Activated T-cell treated with anti-CD3 and anti-CD28 coated beads, Interleukin-2, amount 50 U/mL, for 72 hours (primary cell): ENCODE data around the gene PCLO. TPM values are rescaled to one million over a fixed set of nuclear protein-coding genes. Genes with fewer than 3 reads are reported as not detected.

Source experiments
- ATAC-seq, 2 donors: fragments of 150-1000 bp; cut with Tn5 transposase; replicated peaks in 1 of 2; 2 replicates each; pipeline ENCODE4 v1.10.0; 2021; ENCODE audit warnings: moderate library complexity in 2 of 2, mild to moderate bottlenecking in 1 of 2
- DNase-seq, 2 donors: peaks; one replicate each; pipeline ENCODE4 v3.0.0; 2021 to 2022; ENCODE audit warnings: mixed read lengths in 1 of 2
- H3K27ac Mint-ChIP-seq: one replicate; pipeline ENCODE4 v1.8.0; 2022; ENCODE audit warnings: mild to moderate bottlenecking, moderate library complexity, mixed read lengths
- H3K27me3 Mint-ChIP-seq: one replicate; pipeline ENCODE4 v1.8.0; 2022; ENCODE audit warnings: low read depth, mixed read lengths
- H3K36me3 Mint-ChIP-seq, 2 donors: one replicate each; pipeline ENCODE4 v1.8.0; 2022; ENCODE audit warnings: mixed read lengths in 2 of 2, mild to moderate bottlenecking in 1 of 2; ENCODE audit not compliant: insufficient read depth in 2 of 2
- H3K4me1 Mint-ChIP-seq: one replicate; pipeline ENCODE4 v1.8.0; 2022; ENCODE audit warnings: low read depth, mixed read lengths
- H3K4me3 Mint-ChIP-seq, 2 donors: one replicate each; pipeline ENCODE4 v1.8.0; 2022; ENCODE audit warnings: mild to moderate bottlenecking in 2 of 2, mixed read lengths in 2 of 2, moderate library complexity in 2 of 2
- H3K9me3 Mint-ChIP-seq, 2 donors: one replicate each; pipeline ENCODE4 v1.8.0; 2022; ENCODE audit warnings: mixed read lengths in 2 of 2
- total RNA-seq, 2 donors: library from RNA; stranded (reverse); gene quantifications; one replicate each; pipeline ENCODE4 v1.2.3, GENCODE V29; 2022

PCLO gene
- total RNA-seq, 2 donors from 2014 or later = 0.02 to 0.22 TPM

DNA sequence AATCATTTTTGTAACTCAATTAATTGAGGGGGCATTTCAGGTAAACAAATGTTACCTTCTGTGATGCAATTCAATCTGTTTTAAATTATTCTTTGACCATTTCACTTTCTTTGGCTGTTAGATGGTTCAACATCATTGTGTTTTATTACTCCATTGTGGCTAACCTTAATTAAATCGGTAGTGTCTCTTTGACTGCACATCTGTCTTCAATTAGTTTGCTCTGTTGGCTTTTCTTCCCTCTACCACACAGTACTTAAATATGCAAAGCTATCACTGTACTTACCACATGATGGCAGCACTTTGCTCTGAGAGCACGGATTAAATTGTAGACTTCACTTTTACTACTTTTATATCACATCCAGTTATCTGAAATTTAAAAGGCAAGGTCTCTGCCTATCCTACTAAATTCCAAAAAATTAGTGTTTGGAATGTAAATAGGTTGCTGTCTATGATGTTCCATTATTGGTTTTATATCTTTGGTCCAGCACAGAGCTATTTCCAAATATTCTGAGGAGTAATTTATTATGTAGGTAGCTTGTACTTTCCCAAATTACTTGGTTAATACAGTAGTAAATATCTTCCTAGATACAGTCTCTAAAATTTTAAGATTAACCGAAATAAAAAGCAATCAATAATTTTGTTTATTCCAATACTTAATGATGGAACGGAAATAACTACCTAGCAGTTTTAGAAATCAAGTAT is 352.0 kb downstream of the PCLO start:
- DNase-seq (no peak), ATAC-seq (no peak)
- Mint-ChIP-seq H3K27ac (no peak overlapping the region), H3K36me3 (no peaks in the 10 kb centered on the region), H3K4me3 (no peak overlapping the region), H3K27me3 (no peaks in the 10 kb centered on the region), H3K9me3 (no peaks in the 10 kb centered on the region), H3K4me1 (no peaks in the 10 kb centered on the region)

DNA sequence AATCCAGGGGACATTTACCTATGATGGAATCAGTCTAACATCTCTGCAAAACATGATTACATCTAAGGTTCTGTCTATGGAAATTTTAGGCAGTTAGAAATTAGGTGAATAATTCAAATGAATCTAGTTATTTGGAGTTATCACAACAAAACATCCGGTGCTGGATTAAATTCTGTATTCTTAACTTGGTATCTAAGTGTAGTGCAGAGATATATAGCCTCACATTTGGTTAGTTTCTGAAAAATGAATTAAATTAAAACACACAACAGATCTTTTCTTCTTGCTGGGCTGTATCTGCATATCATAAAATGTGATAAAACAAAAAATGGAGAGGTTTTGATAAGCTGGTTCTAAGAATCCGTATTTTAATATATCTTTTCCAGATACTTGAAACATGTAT is 354.1 kb downstream of the PCLO start:
- Mint-ChIP-seq H3K4me3 (no peak overlapping the region), H3K27ac (no peak overlapping the region), H3K27me3 (no peaks in the 10 kb centered on the region), H3K36me3 (no peaks in the 10 kb centered on the region), H3K4me1 (no peaks in the 10 kb centered on the region), H3K9me3 (no peaks in the 10 kb centered on the region)
- DNase-seq = no peak
- no peak for ATAC-seq

DNA sequence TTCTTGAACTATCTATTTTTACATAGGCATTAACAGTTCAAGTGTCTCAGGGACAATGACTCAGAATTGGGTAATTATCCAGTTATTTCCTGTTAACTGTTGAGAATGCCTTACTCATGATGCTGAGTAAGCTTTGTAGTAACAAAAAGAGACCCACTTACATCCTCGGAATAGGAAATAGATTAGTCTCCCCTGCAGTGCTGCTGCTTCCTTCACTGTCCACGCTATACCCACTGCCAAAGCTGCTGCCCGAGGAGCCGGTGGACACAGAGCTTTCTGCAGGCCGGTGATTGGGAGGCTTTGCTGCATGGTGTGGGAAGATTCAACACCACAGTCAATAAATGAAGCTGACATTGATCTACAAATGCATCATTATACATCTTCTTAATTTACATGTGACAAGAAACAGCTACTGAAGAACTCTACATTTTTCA is 357.1 kb downstream of the PCLO start:
- DNase-seq = no peak
- Mint-ChIP-seq H3K27ac (no peak overlapping the region), H3K4me1 (no peaks in the 10 kb centered on the region), H3K27me3 (no peaks in the 10 kb centered on the region), H3K36me3 (no peaks in the 10 kb centered on the region), H3K9me3 (no peaks in the 10 kb centered on the region), H3K4me3 (no peak overlapping the region)
- no peak for ATAC-seq

DNA sequence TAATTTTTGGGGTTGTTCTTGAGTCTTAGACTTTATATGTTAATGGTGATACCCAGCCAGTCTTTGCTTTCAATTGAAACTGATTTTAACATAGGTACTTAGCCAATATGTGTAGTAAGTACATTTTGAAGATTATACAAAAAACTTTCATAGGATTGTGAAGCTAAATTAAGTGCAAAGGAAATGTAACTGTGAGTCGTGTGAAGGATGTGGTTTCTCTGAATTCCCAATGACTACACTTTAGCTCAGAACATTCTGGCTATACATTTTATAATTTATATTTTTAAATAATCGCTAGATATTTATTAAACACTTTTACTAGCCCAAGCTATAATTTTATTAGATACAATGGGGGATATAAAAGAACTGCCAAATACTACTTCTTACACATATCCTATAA is 359.3 kb downstream of the PCLO start:
- no peaks in the 10 kb centered on the region for H3K27me3 Mint-ChIP-seq
- no peak for DNase-seq
- H3K4me1 Mint-ChIP-seq = no peaks in the 10 kb centered on the region
- H3K27ac Mint-ChIP-seq = no peak overlapping the region
- no peak for ATAC-seq
- H3K36me3 Mint-ChIP-seq = no peaks in the 10 kb centered on the region
- H3K9me3 Mint-ChIP-seq = peaks cover 2% of the 10 kb centered on the region in 2 donors
- no peak overlapping the region for H3K4me3 Mint-ChIP-seq

DNA sequence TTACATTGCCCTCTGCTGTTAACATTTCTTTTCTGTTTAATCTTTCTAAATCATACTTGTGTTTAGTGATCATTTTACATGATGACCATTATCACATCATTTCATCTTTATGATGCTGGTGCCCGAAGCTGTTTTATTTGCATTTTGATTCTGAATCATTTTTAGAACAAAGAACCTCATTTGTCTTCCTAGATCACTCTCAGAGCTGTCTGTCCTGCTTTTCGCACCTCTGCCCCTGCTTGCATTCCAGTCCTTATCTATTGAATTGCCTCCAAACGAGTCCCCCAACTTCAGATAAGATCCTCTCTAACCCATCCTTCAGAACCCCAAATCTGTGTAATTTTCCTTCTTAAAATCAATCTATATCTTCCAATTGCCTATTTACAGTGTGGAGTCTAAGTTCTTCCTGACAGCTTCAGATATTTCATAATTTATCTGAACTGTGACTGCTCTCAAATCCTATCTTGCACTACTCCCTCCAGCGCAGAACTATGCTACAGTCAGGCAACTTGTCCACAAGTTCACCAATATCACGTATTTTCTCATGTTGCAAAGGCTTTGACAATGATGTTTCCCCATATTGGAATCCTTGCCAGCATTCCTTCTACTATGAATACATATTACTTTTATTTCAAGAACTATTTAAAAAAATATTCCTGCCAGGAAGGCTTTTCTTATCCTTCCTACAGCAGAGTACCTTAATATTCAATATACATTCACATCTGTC is 372.6 kb downstream of the PCLO start:
- Mint-ChIP-seq H3K27ac (no peak overlapping the region), H3K4me1 (no peaks in the 10 kb centered on the region), H3K4me3 (no peak overlapping the region), H3K9me3 (peaks cover 6 to 10% of the 10 kb centered on the region in 2 donors), H3K36me3 (no peaks in the 10 kb centered on the region), H3K27me3 (no peaks in the 10 kb centered on the region)
- ATAC-seq = no peak
- DNase-seq = no peak

DNA sequence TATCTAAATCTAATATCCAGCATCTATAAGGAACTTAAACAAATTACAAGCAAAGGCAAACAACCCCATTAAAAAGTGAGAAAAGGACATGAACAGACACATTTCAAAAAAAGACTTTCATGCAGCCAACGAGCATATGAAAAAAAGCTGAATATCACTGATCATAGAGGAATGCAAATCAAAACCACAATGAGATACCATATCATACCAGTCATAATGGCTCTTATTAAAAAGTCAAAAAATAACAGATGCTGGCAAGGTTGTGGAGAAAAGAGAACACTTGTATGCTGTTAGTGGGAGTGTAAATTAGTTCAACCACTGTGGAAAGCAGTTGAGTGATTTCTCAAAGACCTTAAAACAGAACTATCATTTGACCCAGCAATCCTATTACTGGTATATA is 384.7 kb downstream of the PCLO start:
- H3K4me1 Mint-ChIP-seq = no peaks in the 10 kb centered on the region
- H3K27me3 Mint-ChIP-seq = no peaks in the 10 kb centered on the region
- ATAC-seq (no peak), DNase-seq (no peak)
- H3K4me3 Mint-ChIP-seq = no peak overlapping the region
- H3K27ac Mint-ChIP-seq = no peak overlapping the region
- peaks cover 0 to 1% of the 10 kb centered on the region in 2 donors for H3K36me3 Mint-ChIP-seq
- H3K9me3 Mint-ChIP-seq = peaks cover 0 to 2% of the 10 kb centered on the region in 2 donors

DNA sequence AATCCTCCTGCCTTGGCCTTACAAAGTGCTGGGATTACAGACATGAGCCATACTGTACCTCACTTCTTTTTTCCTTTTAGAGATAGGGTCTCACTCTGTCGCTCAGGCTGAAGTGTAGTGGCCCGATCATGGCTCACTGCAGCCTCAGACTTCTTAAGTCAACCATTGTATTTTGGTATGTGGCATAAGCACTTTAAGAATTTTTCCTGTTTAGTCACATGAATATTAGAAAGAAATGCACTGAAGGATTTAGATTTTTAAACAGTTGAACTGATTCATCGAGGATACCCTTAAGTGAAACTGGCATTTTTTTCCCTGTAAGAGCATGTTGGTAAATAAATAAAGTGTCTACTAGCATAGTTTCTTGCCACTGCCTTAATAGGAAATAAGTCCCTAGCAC is 399.8 kb downstream of the PCLO start:
- no peaks in the 10 kb centered on the region for H3K27me3 Mint-ChIP-seq
- H3K9me3 Mint-ChIP-seq = peaks cover 0 to 7% of the 10 kb centered on the region in 2 donors
- H3K27ac Mint-ChIP-seq = no peak overlapping the region
- ATAC-seq (no peak), DNase-seq (no peak)
- H3K36me3 Mint-ChIP-seq = peaks cover 0 to 1% of the 10 kb centered on the region in 2 donors
- H3K4me3 Mint-ChIP-seq = no peak overlapping the region
- H3K4me1 Mint-ChIP-seq = no peaks in the 10 kb centered on the region

DNA sequence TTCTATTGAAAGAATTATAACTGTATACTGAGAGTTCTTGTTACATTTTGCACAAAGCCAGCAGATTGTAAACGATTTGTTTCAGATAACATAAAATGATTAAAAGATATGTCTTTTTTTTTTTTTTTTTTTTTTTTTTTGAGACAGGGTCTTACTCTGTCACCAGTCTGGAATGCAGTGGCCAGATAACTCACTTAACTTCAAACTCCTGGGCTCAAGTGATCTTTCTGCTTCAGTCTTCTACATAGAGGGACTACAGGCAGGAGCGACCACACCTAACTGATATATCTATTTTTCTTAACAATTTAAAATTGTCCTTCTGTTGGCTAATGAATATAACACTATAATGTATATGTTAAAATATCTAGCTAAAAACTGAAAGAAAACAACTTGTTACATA is 401.9 kb downstream of the PCLO start:
- Mint-ChIP-seq H3K36me3 (peaks cover 0 to 1% of the 10 kb centered on the region in 2 donors), H3K27ac (no peak overlapping the region), H3K9me3 (peaks cover 0 to 7% of the 10 kb centered on the region in 2 donors), H3K4me1 (no peaks in the 10 kb centered on the region), H3K27me3 (no peaks in the 10 kb centered on the region), H3K4me3 (no peak overlapping the region)
- ATAC-seq = no peak
- DNase-seq = no peak

DNA sequence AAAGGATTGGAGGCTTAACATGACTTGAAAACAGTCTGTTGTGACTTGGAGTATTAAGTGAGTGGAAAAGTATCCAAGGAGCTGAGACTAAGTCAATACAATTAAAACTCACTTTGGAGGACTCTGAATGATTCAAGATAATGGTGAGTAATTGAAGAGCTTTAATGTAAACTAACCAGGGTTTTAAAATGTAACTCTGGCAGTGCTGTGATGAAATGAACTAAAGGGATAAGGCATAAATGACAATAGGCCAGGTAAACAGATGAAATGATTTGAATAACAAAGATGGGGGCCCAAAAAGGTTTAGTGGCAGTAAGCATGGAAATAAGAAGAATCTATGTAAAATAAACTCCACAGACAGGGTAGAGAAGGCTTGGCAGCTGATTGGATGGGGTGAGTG is 402.6 kb downstream of the PCLO start:
- H3K9me3 Mint-ChIP-seq = peaks cover 0 to 7% of the 10 kb centered on the region in 2 donors
- H3K36me3 Mint-ChIP-seq = peaks cover 0 to 1% of the 10 kb centered on the region in 2 donors
- no peak overlapping the region for H3K4me3 Mint-ChIP-seq
- no peaks in the 10 kb centered on the region for H3K4me1 Mint-ChIP-seq
- no peak overlapping the region for H3K27ac Mint-ChIP-seq
- no peaks in the 10 kb centered on the region for H3K27me3 Mint-ChIP-seq
- ATAC-seq (no peak), DNase-seq (no peak)

DNA sequence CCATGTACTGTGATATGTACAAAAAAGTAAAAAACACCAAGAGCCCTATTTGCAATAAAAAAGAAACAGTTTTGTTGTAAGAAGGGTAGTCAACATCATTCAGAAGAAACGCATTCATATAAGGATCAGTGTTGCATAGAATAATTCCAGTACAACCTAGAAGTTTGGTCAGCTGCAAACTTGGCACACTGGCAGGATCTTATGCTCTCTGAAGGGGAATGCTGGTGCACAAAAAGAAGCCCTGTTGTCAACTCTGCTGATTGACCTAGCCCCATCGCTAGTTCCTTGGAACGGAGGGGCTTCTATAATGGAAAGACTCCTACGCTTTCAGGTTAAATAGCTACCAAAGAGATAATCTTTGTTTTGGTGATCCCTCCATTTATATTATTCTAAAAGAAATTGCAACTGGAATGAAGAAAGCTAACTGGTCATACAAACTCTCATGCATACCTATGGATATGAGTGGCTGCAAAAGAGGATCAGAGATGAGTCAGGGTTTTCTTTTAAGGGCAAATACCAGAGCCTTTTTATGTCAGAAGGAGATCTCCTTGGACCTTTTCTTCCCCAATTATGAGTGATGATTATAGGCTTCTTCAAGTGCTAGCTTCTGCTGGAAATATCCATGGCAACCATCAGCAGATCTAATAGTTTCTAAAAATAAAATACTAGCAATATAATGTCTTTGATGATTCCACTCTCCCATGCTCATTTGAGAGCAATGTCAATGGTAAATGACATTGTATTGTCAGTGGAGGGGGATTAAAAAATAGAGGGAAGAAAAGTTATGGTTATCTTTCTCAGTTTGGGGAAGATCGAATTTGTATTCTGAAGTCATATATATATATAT is 406.8 kb downstream of the PCLO start:
- no peaks in the 10 kb centered on the region for H3K27me3 Mint-ChIP-seq
- peaks cover 0 to 3% of the 10 kb centered on the region in 2 donors for H3K9me3 Mint-ChIP-seq
- ATAC-seq (no peak), DNase-seq (no peak)
- no peak overlapping the region for H3K27ac Mint-ChIP-seq
- H3K36me3 Mint-ChIP-seq = no peaks in the 10 kb centered on the region
- H3K4me3 Mint-ChIP-seq = no peak overlapping the region
- H3K4me1 Mint-ChIP-seq = no peaks in the 10 kb centered on the region

DNA sequence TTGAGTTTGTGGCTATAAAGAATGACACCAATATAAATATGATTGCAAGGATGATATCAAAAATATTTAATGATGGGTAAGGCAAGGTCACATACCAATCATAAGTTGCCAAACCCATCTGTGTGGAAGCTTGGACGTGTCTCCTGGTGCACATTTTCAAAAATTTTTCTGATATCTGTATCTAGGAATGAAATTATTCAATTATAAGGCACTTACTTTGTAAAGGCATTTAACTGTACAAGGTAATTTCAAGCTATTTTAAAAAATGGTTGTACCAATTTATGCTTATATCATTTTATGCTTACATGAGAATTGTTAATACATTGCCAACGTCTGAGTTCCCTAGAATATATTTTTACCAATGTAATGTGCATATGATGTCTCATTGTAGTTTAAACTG is 412.7 kb downstream of the PCLO start:
- DNase-seq (no peak), ATAC-seq (no peak)
- H3K4me1 Mint-ChIP-seq = no peaks in the 10 kb centered on the region
- H3K36me3 Mint-ChIP-seq = no peaks in the 10 kb centered on the region
- H3K4me3 Mint-ChIP-seq = no peak overlapping the region
- no peak overlapping the region for H3K27ac Mint-ChIP-seq
- no peaks in the 10 kb centered on the region for H3K9me3 Mint-ChIP-seq
- no peaks in the 10 kb centered on the region for H3K27me3 Mint-ChIP-seq

DNA sequence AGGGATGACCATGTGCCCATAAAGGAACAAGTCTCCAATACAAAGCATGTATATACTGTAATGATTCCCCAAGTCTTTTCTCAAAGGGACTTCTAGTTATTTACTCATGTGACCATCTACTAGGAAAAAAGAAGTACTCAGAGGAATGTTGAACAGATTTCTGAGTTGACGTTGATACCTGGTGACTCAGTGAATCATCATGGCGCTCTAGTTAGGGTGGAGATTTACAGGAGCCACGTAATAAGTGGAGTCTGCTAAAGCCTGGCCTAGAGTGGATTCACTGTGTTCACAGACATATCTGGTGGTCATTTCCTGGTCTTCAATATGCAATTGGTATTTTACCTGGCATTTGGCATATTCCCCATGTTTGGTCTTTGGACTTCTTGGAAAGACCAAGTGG is 416.9 kb downstream of the PCLO start:
- Mint-ChIP-seq H3K4me1 (no peaks in the 10 kb centered on the region), H3K36me3 (no peaks in the 10 kb centered on the region), H3K27me3 (no peaks in the 10 kb centered on the region), H3K4me3 (no peak overlapping the region), H3K9me3 (no peaks in the 10 kb centered on the region), H3K27ac (no peak overlapping the region)
- DNase-seq = no peak
- ATAC-seq = no peak

DNA sequence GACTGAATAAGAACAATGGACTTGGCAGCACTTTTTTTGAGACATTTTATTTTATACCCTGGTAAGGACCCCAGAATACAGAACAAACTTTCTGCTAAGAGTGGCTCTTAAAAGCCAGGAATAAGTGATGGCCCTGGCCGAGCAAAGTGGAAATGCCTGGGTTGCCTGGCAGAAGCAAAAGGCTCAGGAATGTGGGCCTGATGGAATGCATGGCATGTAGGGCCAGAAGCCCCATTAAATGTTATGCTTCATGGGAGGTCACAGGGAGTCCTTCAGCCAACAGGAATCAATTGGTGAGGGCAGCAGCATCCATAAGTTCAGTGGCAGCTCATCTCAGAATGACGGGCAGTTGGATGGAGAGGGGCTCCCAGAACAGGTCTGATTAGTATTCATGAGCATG is 417.6 kb downstream of the PCLO start:
- Mint-ChIP-seq H3K36me3 (no peaks in the 10 kb centered on the region), H3K4me1 (no peaks in the 10 kb centered on the region), H3K9me3 (no peaks in the 10 kb centered on the region), H3K27ac (no peak overlapping the region), H3K4me3 (no peak overlapping the region), H3K27me3 (no peaks in the 10 kb centered on the region)
- no peak for DNase-seq
- ATAC-seq = no peak
